Esophagus muscularis mucosa (tissue), 4 donors: ENCODE data around the gene XYLT1. TPM values are rescaled to one million over a fixed set of nuclear protein-coding genes. Genes with fewer than 3 reads are reported as not detected.

Source experiments
- DNase-seq: peaks from one replicate; pipeline ENCODE4 v3.0.0-alpha.2; 2017; ENCODE audit errors: extremely low spot score
- H3K27ac ChIP-seq, 4 donors: fragments of 200-600 bp; sonication (generic); replicated peaks in 1 of 4; 1 replicate in 3 of 4; 2 replicates in 1 of 4; pipeline ENCODE4 v1.5.1; 2016 to 2019; ENCODE audit warnings: mild to moderate bottlenecking in 1 of 4
- H3K27me3 ChIP-seq, 4 donors: fragments of 200-600 bp; sonication (generic); one replicate each; pipeline versions ENCODE4 v1.5.1 to v1.6.0; 2016 to 2019
- H3K36me3 ChIP-seq, 4 donors: fragments of 200-600 bp; sonication (generic); one replicate each; pipeline ENCODE4 v1.5.1; 2016 to 2019
- H3K4me1 ChIP-seq, 4 donors: fragments of 200-600 bp; sonication (generic); one replicate each; pipeline ENCODE4 v1.5.1; 2016 to 2019
- H3K4me3 ChIP-seq, 4 donors: fragments of 200-600 bp; sonication (generic); 1 replicate in 2 of 4; 2 replicates in 2 of 4; pipeline ENCODE4 v1.5.1; 2016 to 2019; ENCODE audit warnings: mild to moderate bottlenecking in 4 of 4, moderate library complexity in 1 of 4
- H3K9me3 ChIP-seq, 4 donors: fragments of 200-600 bp; sonication (generic); 1 replicate in 3 of 4; 2 replicates in 1 of 4; pipeline ENCODE4 v1.5.1; 2016 to 2019
- CTCF ChIP-seq, 3 experiments: fragments of 200-600 bp in 2 of 3; fragments of 450-650 bp in 1 of 3; sonication (generic) in 2 of 3; IDR thresholded peaks; one replicate each; pipeline ENCODE4 v1.5.1; 2017 to 2019; ENCODE audit warnings: antibody characterized with exemption in 3 of 3, mild to moderate bottlenecking in 2 of 3, moderate library complexity in 1 of 3
- EP300 ChIP-seq: sonication (generic); formaldehyde crosslinking; IDR thresholded peaks from one replicate; pipeline ENCODE4 v1.6.1; 2017; ENCODE audit warnings: antibody characterized with exemption
- POLR2A ChIP-seq: fragments of 450-650 bp; IDR thresholded peaks from one replicate; pipeline ENCODE4 v1.6.1; 2017; ENCODE audit warnings: antibody characterized with exemption, moderate library complexity, mild to moderate bottlenecking, low read depth
- POLR2AphosphoS5 ChIP-seq, 2 donors: sonication (generic); formaldehyde crosslinking; IDR thresholded peaks; one replicate each; pipeline ENCODE4 v1.6.1; 2017; ENCODE audit warnings: antibody characterized with exemption in 2 of 2
- WGBS: methylation state at CpG from one replicate; pipeline ENCODE4 v1.1.5; 2018; 5-methylcytosine and 5-hydroxymethylcytosine counted together
- intact Hi-C: fragments of 100-400 bp; cut with DNase I; formaldehyde crosslinking; loops from one replicate; pipeline ENCODE4 v1.15.1; 2023
- total RNA-seq, 4 donors: library from RNA; depleted of rRNA; stranded (reverse); fragments of >200 nt; gene quantifications; one replicate each; pipeline versions ENCODE4 v1.1.0 to v1.2.1, GENCODE V29; 2016

The XYLT1 gene
- total RNA-seq, 4 donors from 2014 or later: 25.2 to 57.1 (median 33.5) TPM

- 51% methylated on average over 8 of the region's 14 CpGs for WGBS
- H3K36me3 ChIP-seq: peaks cover 0 to 58% (median 38%) of the 10 kb centered on the region in 4 donors
- intact Hi-C loops: no loop called here
Observed at GRCh38 chr16:17194190-17194780, 276.5 kb downstream of the XYLT1 start.

GRCh38 chr16:17193566-17194100 is 277.1 kb downstream of the XYLT1 start:
- intact Hi-C loops: no loop called here

More at GRCh38 chr16:17194190-17194780, 276.5 kb downstream of the XYLT1 start:
- no peak for DNase-seq
- TF ChIP-seq EP300 (no peak), POLR2A (no peak), POLR2AphosphoS5 (IDR thresholded peaks at IDR 0.05) (no peak), CTCF (IDR thresholded peaks at IDR 0.05) (peak; percentile 60 to 78 (median 65))
- Histone ChIP-seq H3K4me3 (no peak overlapping the region), H3K4me1 (no peaks in the 10 kb centered on the region), H3K27me3 (no peaks in the 10 kb centered on the region), H3K9me3 (no peaks in the 10 kb centered on the region), H3K27ac (no peak overlapping the region)

GRCh38 chr16:17184026-17184425 is 286.7 kb downstream of the XYLT1 start:
- Histone ChIP-seq H3K27me3 (no peaks in the 10 kb centered on the region), H3K4me3 (no peak overlapping the region), H3K4me1 (peaks cover 0 to 8% (median 3%) of the 10 kb centered on the region in 4 donors), H3K9me3 (no peaks in the 10 kb centered on the region), H3K36me3 (peaks cover 0 to 41% (median 3%) of the 10 kb centered on the region in 4 donors), H3K27ac (no peak overlapping the region)
- no peak for DNase-seq
- 69% methylated on average over 7 of the region's 7 CpGs for WGBS
- intact Hi-C loops: no loop called here
- no peak for TF ChIP-seq POLR2AphosphoS5 (IDR thresholded peaks at IDR 0.05)
- no peak for TF ChIP-seq EP300
- no peak for TF ChIP-seq CTCF (IDR thresholded peaks at IDR 0.05)
- TF ChIP-seq POLR2A: no peak

More at GRCh38 chr16:17193566-17194100, 277.1 kb downstream of the XYLT1 start:
- Histone ChIP-seq H3K4me3 (no peak overlapping the region), H3K27ac (no peak overlapping the region), H3K9me3 (no peaks in the 10 kb centered on the region), H3K27me3 (no peaks in the 10 kb centered on the region), H3K4me1 (no peaks in the 10 kb centered on the region), H3K36me3 (peaks cover 0 to 58% (median 32%) of the 10 kb centered on the region in 4 donors)
- 86% methylated on average over 6 of the region's 6 CpGs for WGBS
- DNase-seq: no peak
- TF ChIP-seq EP300: no peak
- TF ChIP-seq POLR2AphosphoS5 (IDR thresholded peaks at IDR 0.05): no peak
- no peak for TF ChIP-seq CTCF (IDR thresholded peaks at IDR 0.05)
- TF ChIP-seq POLR2A: no peak

GRCh38 chr16:17177959-17178905 is 292.5 kb downstream of the XYLT1 start:
- no peak for DNase-seq
- intact Hi-C loops: no loop called here
- peaks cover 0 to 27% (median 8%) of the 10 kb centered on the region in 4 donors for H3K36me3 ChIP-seq
- TF ChIP-seq EP300 (no peak), POLR2A (no peak), CTCF (IDR thresholded peaks at IDR 0.05) (no peak), POLR2AphosphoS5 (IDR thresholded peaks at IDR 0.05) (no peak)
- no peaks in the 10 kb centered on the region for H3K27me3 ChIP-seq
- H3K4me3 ChIP-seq: no peak overlapping the region
- WGBS: 89% methylated on average over 14 of the region's 14 CpGs
- H3K4me1 ChIP-seq: peaks cover 0 to 8% (median 3%) of the 10 kb centered on the region in 4 donors
- H3K9me3 ChIP-seq: no peaks in the 10 kb centered on the region
- H3K27ac ChIP-seq: no peak overlapping the region
